Astrocyte (in vitro differentiated cells and primary cell): Measurements from ENCODE around the gene FAM234B. TPM values are rescaled to one million over a fixed set of nuclear protein-coding genes. Genes with fewer than 3 reads are reported as not detected.

Experiments used
- DNase-seq: peaks from one replicate; pipeline ENCODE4 v3.0.0-alpha.2; 2010; ENCODE audit warnings: low read depth
- FAIRE-seq: peaks from 2 replicates; lab custom pipeline; 2011; peaks lifted over from hg19 to GRCh38; lab: Jason Lieb, UNC
- H2AFZ ChIP-seq: 2 replicates; pipeline ENCODE4 v1.6.0; 2012; ENCODE audit warnings: low read depth, low read length, inconsistent platforms
- H3K27ac ChIP-seq: 2 replicates; pipeline ENCODE4 v1.5.1; 2011; ENCODE audit warnings: low read depth, low read length, inconsistent platforms
- H3K27me3 ChIP-seq: 2 replicates; pipeline ENCODE4 v1.6.0; 2011; ENCODE audit warnings: low read length, inconsistent platforms; ENCODE audit not compliant: insufficient read depth
- H3K36me3 ChIP-seq: 2 replicates; pipeline ENCODE4 v1.5.1; 2011; ENCODE audit warnings: low read length, inconsistent platforms; ENCODE audit not compliant: insufficient read depth
- H3K4me1 ChIP-seq: 2 replicates; pipeline ENCODE4 v1.5.1; 2011; ENCODE audit warnings: low read length, inconsistent platforms; ENCODE audit not compliant: insufficient read depth
- H3K4me2 ChIP-seq: 2 replicates; pipeline ENCODE4 v1.6.0; 2012; ENCODE audit warnings: low read length, inconsistent platforms
- H3K4me3 ChIP-seq: 2 replicates; pipeline ENCODE4 v1.5.1; 2011; ENCODE audit warnings: low read depth, mild to moderate bottlenecking, low read length, inconsistent platforms; ENCODE audit not compliant: insufficient read depth
- H3K79me2 ChIP-seq: 2 replicates; pipeline ENCODE4 v1.6.0; 2012; ENCODE audit warnings: mild to moderate bottlenecking, low read length, inconsistent platforms; ENCODE audit not compliant: insufficient read depth
- H3K9ac ChIP-seq: 2 replicates; pipeline ENCODE4 v1.6.0; 2012; ENCODE audit warnings: mild to moderate bottlenecking, low read length, inconsistent platforms
- H3K9me3 ChIP-seq: 2 replicates; pipeline ENCODE4 v1.5.1; 2012; ENCODE audit warnings: low read depth, mild to moderate bottlenecking, low read length, inconsistent platforms; ENCODE audit not compliant: insufficient read depth
- H4K20me1 ChIP-seq: 2 replicates; pipeline ENCODE4 v1.6.0; 2012; ENCODE audit warnings: low read length, inconsistent platforms; ENCODE audit not compliant: insufficient read depth
- H3K27ac Mint-ChIP-seq: one replicate; pipeline ENCODE4 v1.8.0; 2021; ENCODE audit warnings: mild to moderate bottlenecking, mixed read lengths; ENCODE audit not compliant: unreplicated experiment
- H3K27me3 Mint-ChIP-seq: one replicate; pipeline ENCODE4 v1.8.0; 2021; ENCODE audit warnings: low read depth, mixed read lengths; ENCODE audit not compliant: unreplicated experiment
- H3K36me3 Mint-ChIP-seq: one replicate; pipeline ENCODE4 v1.8.0; 2021; ENCODE audit warnings: low read depth, mixed read lengths; ENCODE audit not compliant: unreplicated experiment
- H3K4me1 Mint-ChIP-seq: one replicate; pipeline ENCODE4 v1.8.0; 2021; ENCODE audit warnings: low read depth, mixed read lengths; ENCODE audit not compliant: unreplicated experiment
- H3K4me3 Mint-ChIP-seq: one replicate; pipeline ENCODE4 v1.8.0; 2021; ENCODE audit warnings: mild to moderate bottlenecking, moderate library complexity, mixed read lengths; ENCODE audit not compliant: unreplicated experiment
- H3K9me3 Mint-ChIP-seq: one replicate; pipeline ENCODE4 v1.8.0; 2021; ENCODE audit warnings: mild to moderate bottlenecking, mixed read lengths; ENCODE audit not compliant: unreplicated experiment
- CTCF ChIP-seq: IDR thresholded peaks from 2 replicates; pipeline ENCODE4 v1.5.1; 2011; ENCODE audit warnings: low read depth, mild to moderate bottlenecking, inconsistent platforms, low read length, moderate library complexity; ENCODE audit not compliant: insufficient read depth
- EZH2 ChIP-seq: IDR thresholded peaks from 2 replicates; pipeline ENCODE4 v1.6.1; 2012; ENCODE audit warnings: mild to moderate bottlenecking, low read length, inconsistent platforms; ENCODE audit not compliant: insufficient read depth
- total RNA-seq: library from RNA; stranded (reverse); gene quantifications from 2 replicates; pipeline ENCODE4 v1.2.1, GENCODE V29; 2021

Gene FAM234B
- total RNA-seq, 1 donor from 2014 or later = 6.2 TPM

DNA sequence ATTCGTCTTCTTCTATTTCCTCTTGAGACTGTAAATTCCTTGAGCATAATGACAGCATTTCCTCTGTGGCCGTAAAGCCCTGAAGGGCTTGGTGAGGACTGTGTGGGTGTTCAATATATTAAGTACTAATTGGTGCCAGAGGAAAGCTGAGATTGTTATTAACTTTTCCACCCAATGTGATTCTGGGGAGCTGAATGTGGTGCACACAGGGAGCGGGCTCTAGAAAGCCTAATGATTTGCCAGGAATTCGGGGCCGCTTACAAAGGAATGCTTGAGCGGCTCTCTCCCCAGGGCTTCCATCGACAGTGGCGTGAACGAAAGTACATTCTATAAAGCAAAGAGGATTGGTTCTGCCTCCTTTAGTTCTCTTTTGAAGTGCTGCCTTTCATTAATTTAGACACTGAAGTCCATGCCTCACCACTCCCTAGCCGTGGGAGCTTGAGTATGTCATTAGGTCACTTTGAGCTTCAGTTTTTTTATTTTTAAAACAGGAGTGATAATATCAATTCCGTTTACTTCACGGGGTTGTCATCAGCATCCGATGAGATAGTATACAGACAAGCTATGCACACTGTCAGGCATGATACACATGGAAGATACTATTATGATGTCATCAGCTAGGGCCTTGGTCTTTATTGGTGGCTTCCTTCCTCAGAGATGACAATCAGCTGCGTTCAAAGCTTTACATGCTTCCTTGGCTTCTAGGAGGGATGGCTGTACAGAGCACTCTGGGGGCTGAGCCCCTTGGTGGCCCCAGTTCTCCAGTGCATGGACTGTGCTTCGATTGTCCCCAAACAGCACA lies 70.3 kb downstream of the FAM234B start:
- Mint-ChIP-seq H3K36me3 (no peaks in the 10 kb centered on the region), H3K9me3 (peaks cover 10% of the 10 kb centered on the region), H3K27ac (no peak overlapping the region), H3K4me1 (peaks cover 21% of the 10 kb centered on the region), H3K27me3 (peaks cover 4% of the 10 kb centered on the region), H3K4me3 (no peak overlapping the region)
- FAIRE-seq = no peak
- H3K9me3 ChIP-seq = no peaks in the 10 kb centered on the region
- H3K36me3 ChIP-seq = no peaks in the 10 kb centered on the region
- H3K79me2 ChIP-seq = no peaks in the 10 kb centered on the region
- H3K4me1 ChIP-seq = peaks cover 18% of the 10 kb centered on the region
- no peak overlapping the region for H3K27ac ChIP-seq
- H2AFZ ChIP-seq = peak overlapping the region; percentile 48
- peak overlapping the region; percentile 26 for H3K4me3 ChIP-seq
- peak overlapping the region; percentile 34 for H3K9ac ChIP-seq
- DNase-seq = no peak
- no peaks in the 10 kb centered on the region for H3K27me3 ChIP-seq
- H3K4me2 ChIP-seq = peak overlapping the region; percentile 76
- TF ChIP-seq CTCF (no peak), EZH2 (no peak)
- H4K20me1 ChIP-seq = no peaks in the 10 kb centered on the region

GRCh38 chr12:13116259-13116658 lies 72.1 kb downstream of the FAM234B start:
- Mint-ChIP-seq H3K9me3 (peaks cover 8% of the 10 kb centered on the region), H3K4me1 (peaks cover 21% of the 10 kb centered on the region), H3K4me3 (no peak overlapping the region), H3K36me3 (no peaks in the 10 kb centered on the region), H3K27ac (no peak overlapping the region), H3K27me3 (peaks cover 4% of the 10 kb centered on the region)
- no peaks in the 10 kb centered on the region for H4K20me1 ChIP-seq
- H3K9me3 ChIP-seq = no peaks in the 10 kb centered on the region
- no peak for DNase-seq
- H3K27ac ChIP-seq = no peak overlapping the region
- H3K4me1 ChIP-seq = peaks cover 18% of the 10 kb centered on the region
- FAIRE-seq = no peak
- no peak overlapping the region for H3K4me3 ChIP-seq
- H3K9ac ChIP-seq = no peak overlapping the region
- TF ChIP-seq EZH2 = no peak
- no peak for TF ChIP-seq CTCF
- no peaks in the 10 kb centered on the region for H3K36me3 ChIP-seq
- no peaks in the 10 kb centered on the region for H3K79me2 ChIP-seq
- H2AFZ ChIP-seq = no peak overlapping the region
- no peak overlapping the region for H3K4me2 ChIP-seq
- H3K27me3 ChIP-seq = no peaks in the 10 kb centered on the region

DNA sequence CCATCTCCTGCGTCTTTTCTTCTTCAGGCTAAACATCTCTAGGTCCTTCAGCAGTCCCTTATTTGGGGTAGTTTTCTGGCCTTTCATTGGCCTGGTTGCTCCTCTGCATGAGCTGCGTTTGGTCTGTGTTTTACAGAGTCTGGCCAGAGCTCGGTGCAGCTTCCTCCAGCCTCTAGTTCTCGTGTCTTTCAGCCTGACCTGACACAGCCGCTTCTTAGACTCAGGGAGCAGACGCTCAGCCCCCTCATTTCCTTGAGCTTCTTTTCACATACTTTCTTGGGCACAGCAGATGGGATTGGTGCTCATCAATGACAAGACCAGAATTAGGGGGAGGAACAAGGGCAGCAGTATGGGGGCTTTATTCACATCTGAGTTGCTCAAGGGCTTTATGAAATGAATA lies 72.8 kb downstream of the FAM234B start:
- no peak overlapping the region for H3K27ac ChIP-seq
- no peaks in the 10 kb centered on the region for H3K79me2 ChIP-seq
- Mint-ChIP-seq H3K4me1 (peaks cover 21% of the 10 kb centered on the region), H3K9me3 (peaks cover 5% of the 10 kb centered on the region), H3K36me3 (no peaks in the 10 kb centered on the region), H3K27ac (no peak overlapping the region), H3K4me3 (no peak overlapping the region), H3K27me3 (peaks cover 4% of the 10 kb centered on the region)
- H3K4me2 ChIP-seq = no peak overlapping the region
- H2AFZ ChIP-seq = no peak overlapping the region
- H3K9ac ChIP-seq = no peak overlapping the region
- H3K27me3 ChIP-seq = no peaks in the 10 kb centered on the region
- H3K4me3 ChIP-seq = no peak overlapping the region
- TF ChIP-seq EZH2 = no peak
- TF ChIP-seq CTCF = no peak
- FAIRE-seq (no peak), DNase-seq (no peak)
- H3K4me1 ChIP-seq = peaks cover 18% of the 10 kb centered on the region
- H3K36me3 ChIP-seq = no peaks in the 10 kb centered on the region
- H3K9me3 ChIP-seq = no peaks in the 10 kb centered on the region
- no peaks in the 10 kb centered on the region for H4K20me1 ChIP-seq
